ENCODE data around the gene VEGFB. TPM values are rescaled to one million over a fixed set of nuclear protein-coding genes. Genes with fewer than 3 reads are reported as not detected.
A peak's percentile ranks its signal among the peaks of the same experiment; 100 is the strongest.
"Not testable (repeated sequence)": the region's sequence is repeated elsewhere in the genome, so short reads cannot be mapped to it uniquely, and the experiment has no call there.

VEGFB gene
- total RNA-seq, 4 donors from 2014 or later: 33.6 to 87.5 (median 58.2) TPM

- peak overlapping the region; percentile 80 to 98 (median 94) for H3K4me3 ChIP-seq
- H3K9me3 ChIP-seq; DNase-seq; H3K27me3 ChIP-seq; in situ Hi-C loops (cut with MboI; ENCODE audit: low sequenced_read_pairs in 4 of 4); H3K36me3 ChIP-seq: not testable (repeated sequence)
- peak overlapping the region; percentile 92 to 100 (median 96) for H3K27ac ChIP-seq
- H3K4me1 ChIP-seq: peaks cover 37 to 46% of the 10 kb centered on the region in 2 donors
- TF ChIP-seq POLR2A (IDR thresholded peaks at IDR 0.05): peak; percentile 3 to 67
- intact Hi-C loops (cut with DNase I; ENCODE audit: low total_unique reads): loop anchor here (10.0 kb wide), 1 partner anchor 628 kb away; the partner anchor contains the start of gene EHD1
- peak; percentile 13 to 27 for ATAC-seq
Observed at GRCh38 chr11:64246621-64246870, 12.2 kb downstream of the VEGFB start.

GRCh38 chr11:64246871-64247728 is 12.7 kb downstream of the VEGFB start, which contains the start of gene PPP1R14B:
Gene PPP1R14B, minus strand, starts transcription at chr11:64246943. Its CDS starts 270 bp downstream, at chr11:64246673.
- peaks cover 38 to 47% of the 10 kb centered on the region in 2 donors for H3K4me1 ChIP-seq
- peak within 1 kb of the TSS; percentile 80 to 98 (median 94) for H3K4me3 ChIP-seq
- no peaks in the 10 kb centered on the region for H3K9me3 ChIP-seq
- peak; percentile 52 to 62 for ATAC-seq
- peak within 1 kb of the TSS; percentile 92 to 100 (median 96) for H3K27ac ChIP-seq
- in situ Hi-C loops (cut with MboI; ENCODE audit: low sequenced_read_pairs in 4 of 4): no loop called here
- intact Hi-C loops (cut with DNase I; ENCODE audit: low total_unique reads): loop anchor here (1.0 to 10.0 kb wide), 2 partner anchors 23 to 628 kb away; partner anchors contain the start of gene EHD1
- no peaks in the 10 kb centered on the region for H3K27me3 ChIP-seq
- DNase-seq: peak; percentile 84 to 86
- TF ChIP-seq CTCF (IDR thresholded peaks at IDR 0.05 in 4 of 5, conservative IDR thresholded peaks at IDR 0.05 in 1 of 5) (peak in 4 of 5 experiments; percentile 25 to 31 (median 28)), POLR2A (IDR thresholded peaks at IDR 0.05) (peak; percentile 49 to 64)
- peaks cover 0 to 9% of the 10 kb centered on the region in 2 donors for H3K36me3 ChIP-seq

- Histone ChIP-seq H3K27ac (peak overlapping the region; percentile 87 to 99 (median 92)), H3K27me3 (no peaks in the 10 kb centered on the region), H3K4me1 (peaks cover 37 to 47% of the 10 kb centered on the region in 2 donors), H3K4me3 (peak overlapping the region; percentile 71 to 98 (median 88)), H3K36me3 (peaks cover 0 to 9% of the 10 kb centered on the region in 2 donors), H3K9me3 (no peaks in the 10 kb centered on the region)
- intact Hi-C loops (cut with DNase I; ENCODE audit: low total_unique reads) (loop anchor here (1.0 to 10.0 kb wide), 2 partner anchors 22 to 627 kb away; partner anchors contain the start of gene EHD1), in situ Hi-C loops (cut with MboI; ENCODE audit: low sequenced_read_pairs in 4 of 4) (no loop called here)
- TF ChIP-seq POLR2A (IDR thresholded peaks at IDR 0.05) (no peak), CTCF (IDR thresholded peaks at IDR 0.05 in 4 of 5, conservative IDR thresholded peaks at IDR 0.05 in 1 of 5) (no peak)
- DNase-seq (no peak), ATAC-seq (no peak)
Observed at GRCh38 chr11:64247729-64248531, 13.5 kb downstream of the VEGFB start.

- Histone ChIP-seq H3K36me3 (peaks cover 0 to 8% of the 10 kb centered on the region in 2 donors), H3K27ac (no peak overlapping the region), H3K4me1 (peaks cover 44 to 47% of the 10 kb centered on the region in 2 donors), H3K27me3 (no peaks in the 10 kb centered on the region), H3K4me3 (no peak overlapping the region), H3K9me3 (no peaks in the 10 kb centered on the region)
- intact Hi-C loops (cut with DNase I; ENCODE audit: low total_unique reads) (loop anchor here (10.0 kb wide), 1 partner anchor 626 kb away; the partner anchor contains the start of gene EHD1), in situ Hi-C loops (cut with MboI; ENCODE audit: low sequenced_read_pairs in 4 of 4) (no loop called here)
- no peak for DNase-seq
- no peak for TF ChIP-seq CTCF (IDR thresholded peaks at IDR 0.05 in 4 of 5, conservative IDR thresholded peaks at IDR 0.05 in 1 of 5)
- TF ChIP-seq POLR2A (IDR thresholded peaks at IDR 0.05): no peak
- ATAC-seq: no peak
Observed at GRCh38 chr11:64248578-64248977, 14.2 kb downstream of the VEGFB start.

Data from gastrocnemius medialis (tissue), 4 donors.